NCI-H82 (cell line): ENCODE results near the gene RGS7BP.
"Not testable (repeated sequence)": the region's sequence is repeated elsewhere in the genome, so short reads cannot be mapped to it uniquely, and the experiment has no call there.

Source experiments
- DNase-seq: peaks from one replicate; lab custom pipeline; 2025; lab: John Stamatoyannopoulos, UW

RGS7BP gene

DNA sequence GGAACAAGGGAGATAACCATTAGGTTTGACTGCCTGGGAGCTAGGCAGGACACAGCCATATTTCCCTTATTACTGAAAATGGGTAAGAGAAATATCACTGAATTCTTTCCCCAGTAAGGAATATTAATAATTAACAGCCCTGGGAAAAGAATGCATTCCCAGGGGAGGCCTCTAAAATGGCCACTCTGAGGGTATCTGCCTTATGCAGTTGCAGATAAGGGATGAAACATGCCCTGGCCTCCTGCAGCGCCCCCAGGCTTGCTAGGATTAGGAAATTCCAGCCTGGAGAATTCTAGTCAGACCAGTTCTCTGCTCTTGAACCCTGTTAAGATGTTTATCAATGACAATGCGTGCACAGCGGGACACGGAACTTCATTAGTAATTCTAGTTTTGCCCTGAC, 52.8 kb downstream of the RGS7BP start:
- not testable (repeated sequence) for DNase-seq

DNA sequence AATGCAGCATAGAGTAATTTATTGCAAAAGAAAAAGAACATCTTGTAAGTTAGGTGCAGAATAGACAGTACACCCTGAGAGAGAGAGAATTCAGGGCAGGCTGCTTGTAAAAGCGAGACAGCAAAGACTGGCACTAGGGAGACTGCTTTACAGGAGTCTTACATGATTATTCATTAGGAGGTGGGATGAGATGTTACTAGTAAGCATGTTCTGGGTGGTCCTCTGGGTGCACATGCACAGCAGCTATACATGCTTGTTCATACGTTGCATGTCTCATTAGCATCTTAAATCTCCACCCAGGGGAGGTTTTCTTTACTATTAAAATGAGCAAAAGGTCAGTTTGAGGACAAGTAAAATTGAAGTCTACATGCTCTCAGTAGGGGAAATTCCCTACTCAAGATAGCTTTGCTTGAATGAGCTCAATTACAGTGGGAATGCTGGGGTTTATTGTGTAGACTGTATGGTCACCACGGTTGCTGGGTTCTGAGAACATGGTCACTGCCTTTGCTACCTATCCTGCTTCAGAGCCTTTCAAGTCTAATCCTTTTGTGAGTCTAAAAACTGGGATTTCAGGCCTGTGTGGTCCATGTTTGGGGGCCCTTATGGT, 60.6 kb downstream of the RGS7BP start:
- no peak for DNase-seq

DNA sequence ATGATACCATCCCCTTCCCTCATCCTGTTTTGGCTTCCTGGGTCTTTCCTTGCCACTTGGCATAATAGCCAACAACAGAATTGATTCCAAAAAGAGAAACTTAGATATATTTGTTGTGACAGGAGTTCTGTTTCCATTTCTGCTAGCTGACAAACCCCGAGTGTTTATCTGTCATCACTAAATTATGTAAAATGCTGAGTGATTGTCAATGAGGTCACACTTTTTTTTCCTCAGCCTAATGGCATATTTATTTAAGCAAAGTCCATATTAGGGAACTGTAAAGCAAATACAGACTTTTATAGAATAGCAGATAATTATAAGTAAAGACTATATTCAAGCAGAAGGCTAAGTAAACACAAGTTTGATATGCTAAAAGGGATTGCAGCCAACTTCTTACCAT, 64.0 kb downstream of the RGS7BP start:
- no peak for DNase-seq

DNA sequence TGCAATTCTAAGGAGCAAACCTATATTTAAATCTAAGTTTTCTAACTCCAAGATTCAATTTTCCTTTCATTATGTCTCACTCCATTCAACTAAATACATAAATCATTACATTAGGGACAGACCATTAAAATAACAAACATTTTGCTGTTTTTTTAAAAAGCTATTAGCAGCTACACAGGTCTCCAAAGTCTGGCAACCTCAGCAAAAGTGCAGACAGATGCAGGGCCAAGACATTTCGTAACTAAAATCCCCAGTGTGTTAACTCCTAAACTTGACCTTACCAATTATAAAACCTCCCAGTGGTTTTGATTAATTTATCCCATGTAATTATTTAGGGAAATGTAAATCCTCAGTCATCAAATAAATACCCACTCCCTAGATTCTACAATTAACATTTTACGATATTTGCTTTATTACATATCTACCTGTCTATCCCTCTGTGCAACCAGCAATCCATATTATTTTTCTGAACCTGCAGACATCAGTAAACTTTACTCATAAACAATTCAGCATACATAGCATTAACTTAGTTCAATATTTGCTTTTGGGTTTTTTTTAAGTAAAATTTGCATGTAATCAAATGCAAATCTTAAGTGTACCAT, 64.7 kb downstream of the RGS7BP start:
- DNase-seq, result no peak

DNA sequence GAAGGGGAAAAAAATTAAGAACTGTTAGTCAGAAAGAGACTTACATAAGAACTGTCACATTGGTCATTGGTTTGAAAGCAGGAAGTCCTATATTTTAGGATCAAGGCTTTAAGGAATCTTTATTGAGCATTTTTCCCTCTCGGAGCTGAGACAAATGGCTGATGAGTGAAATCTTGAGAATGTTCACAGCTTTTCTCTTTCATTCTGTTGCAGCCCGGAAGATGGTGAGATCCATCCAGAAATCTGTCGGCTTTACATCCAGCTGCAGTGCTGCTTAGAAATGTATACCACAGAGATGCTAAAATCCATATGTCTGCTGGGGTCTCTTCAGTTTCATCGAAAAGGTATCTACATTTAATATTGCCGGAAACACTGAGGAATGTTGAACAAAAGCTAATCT, 69.7 kb downstream of the RGS7BP start:
- peak; percentile 8 for DNase-seq

DNA sequence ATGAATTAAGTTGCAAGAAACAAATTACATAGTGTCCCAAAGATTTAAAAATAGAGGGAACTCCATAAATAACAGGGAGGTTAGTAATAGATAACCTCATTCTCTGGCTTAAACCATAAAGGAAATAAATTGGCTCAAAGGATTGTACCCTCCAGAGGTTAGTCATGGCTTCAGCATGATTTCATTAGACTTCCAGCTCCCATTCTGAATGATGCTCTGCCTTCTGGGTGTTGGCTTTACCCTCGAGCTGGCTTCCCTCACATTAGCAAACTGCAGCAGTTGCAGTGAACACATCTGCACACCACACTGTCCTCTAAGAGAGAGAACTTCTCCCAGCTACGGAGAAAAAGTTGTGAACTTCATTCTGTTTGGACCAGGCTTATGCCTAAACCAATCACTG, 70.4 kb downstream of the RGS7BP start:
- DNase-seq, result peak; percentile 63

DNA sequence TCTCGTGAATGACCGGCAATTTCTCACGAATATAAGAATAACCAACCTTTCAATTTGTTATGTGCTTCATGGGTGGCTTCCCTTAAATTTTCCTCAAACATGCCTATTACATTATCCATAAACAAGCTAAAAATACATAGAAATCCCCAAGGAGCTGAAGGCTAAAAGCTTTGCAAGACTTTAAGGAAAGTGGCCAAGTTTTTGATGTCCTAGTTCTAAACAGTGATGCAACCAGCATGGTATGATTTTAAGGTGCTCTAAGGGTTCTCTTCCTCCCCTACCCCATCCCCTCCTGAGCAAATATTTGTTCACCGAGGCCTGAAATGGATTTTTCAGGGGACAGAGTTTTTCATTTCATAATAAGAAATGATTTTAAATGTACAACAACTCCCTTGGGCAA, 79.8 kb downstream of the RGS7BP start:
- DNase-seq, result no peak

DNA sequence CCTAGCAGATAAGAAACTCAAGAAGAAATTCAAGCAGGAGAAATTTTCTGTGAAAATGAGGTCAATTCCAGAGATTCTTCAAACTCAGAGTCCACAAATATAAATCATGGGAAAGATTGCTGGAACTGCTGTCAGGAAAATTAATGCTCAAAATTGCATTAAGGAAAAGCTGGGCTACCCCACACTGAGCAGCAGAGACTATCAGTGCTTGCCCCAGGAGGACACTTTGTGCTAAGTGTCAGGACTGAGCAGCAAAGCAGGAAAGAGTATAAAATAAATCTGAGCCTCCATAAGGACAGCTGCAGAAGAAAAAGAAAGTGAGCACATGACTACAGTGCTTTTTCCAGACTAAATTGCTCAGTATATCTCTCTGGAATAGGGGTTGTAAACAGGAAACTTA, 81.6 kb downstream of the RGS7BP start:
- no peak for DNase-seq

DNA sequence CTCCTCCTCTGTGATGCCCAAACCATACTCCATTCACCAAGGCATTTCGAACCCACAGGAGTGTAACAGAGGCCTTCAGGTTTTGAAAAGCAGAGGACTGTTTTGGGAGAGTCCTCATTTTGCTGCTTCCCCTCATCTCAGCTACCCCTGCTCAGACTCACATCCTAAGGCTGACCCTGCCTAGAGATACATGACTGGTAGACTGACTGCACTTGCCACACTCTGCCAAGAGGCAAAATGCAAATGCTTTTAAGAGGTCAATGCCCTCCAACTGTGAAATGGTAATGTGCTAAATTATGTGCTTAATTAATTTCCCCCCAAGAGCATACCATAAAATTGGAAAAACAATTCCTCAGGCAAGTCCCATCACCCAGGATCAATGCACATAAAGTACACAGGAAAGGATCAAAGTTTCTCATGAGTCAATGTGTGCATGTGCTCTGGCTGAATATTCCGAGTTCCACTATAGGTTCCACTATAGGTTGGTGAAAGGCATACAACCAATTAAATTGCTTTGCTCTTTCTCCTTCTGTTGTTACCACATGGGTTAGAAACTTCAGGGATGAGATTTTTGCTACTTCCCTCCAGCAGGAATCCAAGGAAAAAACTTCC, 87.0 kb downstream of the RGS7BP start:
- DNase-seq, result no peak

DNA sequence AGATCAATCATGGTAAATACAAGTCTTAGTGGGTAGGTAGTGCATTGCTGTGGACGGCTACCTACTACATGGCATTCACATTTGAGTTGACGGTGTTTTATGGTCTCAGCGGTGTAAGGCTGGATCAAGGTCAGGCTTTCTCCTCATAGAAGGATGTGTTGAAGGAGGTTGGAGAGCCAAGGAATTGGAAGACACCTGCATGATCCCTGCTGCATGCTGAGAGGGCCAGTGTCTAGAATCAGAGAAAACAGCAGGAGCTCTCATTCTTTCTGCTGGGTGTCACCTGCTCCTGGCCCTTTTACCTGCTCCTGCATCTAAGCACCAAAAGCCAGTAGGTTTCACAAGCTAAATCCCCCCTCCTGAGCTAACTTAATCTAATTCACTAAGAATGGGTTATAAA, 88.2 kb downstream of the RGS7BP start:
- no peak for DNase-seq

DNA sequence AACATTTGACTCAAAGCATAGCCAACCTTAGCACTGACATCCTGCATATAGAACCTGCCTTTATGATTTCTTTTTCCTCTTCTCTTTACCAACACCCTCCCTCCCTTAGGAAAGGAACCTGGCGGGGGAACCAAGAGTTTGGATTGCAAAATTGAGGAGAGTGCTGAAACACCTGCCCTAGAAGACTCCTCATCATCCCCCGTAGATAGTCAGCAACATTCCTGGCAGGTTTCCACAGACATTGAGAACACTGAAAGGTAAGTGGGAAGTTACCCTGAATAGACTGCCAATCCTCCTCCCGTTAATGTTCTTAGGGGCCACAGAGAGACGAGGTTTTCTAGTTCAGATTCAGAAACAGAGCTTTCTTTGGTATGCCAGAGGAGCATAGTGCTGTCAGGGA, 88.8 kb downstream of the RGS7BP start:
- DNase-seq, result no peak

DNA sequence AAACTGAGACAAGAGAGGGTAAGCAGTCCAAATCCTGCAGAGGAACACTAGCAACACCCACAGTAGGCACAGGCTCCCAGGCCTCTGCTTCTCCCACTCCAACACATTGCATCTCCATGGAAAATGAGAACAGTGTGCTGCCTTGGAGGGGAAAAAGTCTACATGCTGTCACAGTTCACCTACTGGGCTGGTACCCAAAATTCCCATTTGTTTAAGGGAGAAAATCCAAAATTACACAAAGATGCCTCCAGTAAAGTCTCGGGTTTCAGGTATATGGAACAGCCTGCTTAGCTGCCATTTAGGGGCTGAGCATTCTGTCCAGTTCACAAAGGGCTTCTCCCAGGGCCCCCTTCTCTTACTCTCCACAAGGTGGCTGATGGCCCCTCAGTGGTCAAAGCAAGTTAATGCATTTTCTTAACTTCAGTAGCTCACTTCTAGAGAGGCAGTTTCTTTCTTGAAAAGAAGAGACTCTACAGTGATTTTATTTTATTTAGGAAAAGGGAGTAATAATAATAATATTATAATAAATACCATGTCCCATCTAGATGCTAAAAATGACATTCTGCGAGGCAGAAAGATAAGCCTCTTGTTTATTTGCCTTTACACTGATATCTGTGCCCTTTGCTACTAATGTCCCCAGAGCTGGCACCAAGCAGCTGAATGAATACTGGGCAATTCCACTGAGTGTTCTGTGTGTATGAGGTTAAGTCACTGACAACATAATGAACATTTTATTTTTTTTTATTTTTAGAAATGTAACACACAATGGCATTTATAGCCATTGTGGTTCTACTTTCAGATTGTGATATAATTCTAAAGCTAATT, 89.4 kb downstream of the RGS7BP start:
- peak; percentile 48 for DNase-seq

DNA sequence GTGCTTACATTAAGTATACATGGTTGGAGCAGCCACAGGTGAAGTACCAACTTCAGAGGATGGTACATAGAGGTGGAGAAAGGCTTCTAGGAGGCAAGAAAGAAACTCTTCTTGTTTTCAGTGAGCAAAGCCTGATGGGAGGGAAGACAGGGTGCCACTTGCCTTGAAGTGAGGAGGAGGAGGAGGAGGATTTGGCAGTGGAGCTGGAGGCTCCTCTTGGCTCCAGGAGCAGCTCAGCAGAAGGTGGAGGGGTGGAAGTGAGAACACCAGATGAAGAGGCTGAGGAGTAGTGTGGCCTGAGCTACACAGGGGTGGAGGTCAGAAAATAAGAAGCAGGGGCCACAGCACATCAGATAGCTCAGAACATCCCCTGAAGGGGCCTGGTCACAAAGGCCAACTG, 93.4 kb downstream of the RGS7BP start:
- DNase-seq, result no peak

DNA sequence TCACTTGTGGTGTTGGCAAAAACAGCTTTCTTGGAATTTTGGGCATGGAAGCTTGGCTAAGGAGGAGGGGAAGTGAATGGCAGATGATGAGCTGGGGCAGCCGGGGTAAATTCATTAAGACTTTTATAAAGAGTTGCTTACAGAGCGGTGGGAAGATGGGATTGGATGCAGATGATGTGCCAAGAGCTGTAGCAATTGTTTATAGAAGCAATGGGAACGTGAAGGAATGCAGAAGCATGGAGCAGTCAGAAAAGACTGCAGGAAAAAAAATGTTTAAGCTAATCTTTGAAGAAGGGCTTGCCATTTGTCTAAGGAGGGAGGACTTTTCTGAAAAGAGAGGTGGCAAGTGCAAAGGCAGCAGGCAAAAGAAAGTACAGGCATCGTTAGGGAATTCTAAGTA, 97.9 kb downstream of the RGS7BP start:
- no peak for DNase-seq

DNA sequence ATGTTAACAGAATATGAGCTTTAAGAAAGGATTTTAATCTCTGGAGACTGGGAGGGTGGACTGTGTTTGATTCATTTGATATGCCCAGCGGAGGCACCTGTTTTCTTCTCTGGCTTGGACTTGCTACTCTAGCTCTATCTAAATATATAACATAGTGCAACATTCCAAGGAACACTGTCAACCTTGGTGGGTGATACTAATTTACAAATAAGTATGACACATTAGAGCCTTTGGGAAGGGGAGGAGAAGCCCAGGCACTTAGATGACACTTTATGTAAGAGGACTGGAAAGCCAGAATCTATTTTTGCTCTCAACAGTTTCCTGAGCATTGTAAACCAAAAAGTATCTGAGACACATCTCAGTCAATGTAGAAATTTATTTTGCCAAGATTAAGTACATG, 101.1 kb downstream of the RGS7BP start:
- no peak for DNase-seq

DNA sequence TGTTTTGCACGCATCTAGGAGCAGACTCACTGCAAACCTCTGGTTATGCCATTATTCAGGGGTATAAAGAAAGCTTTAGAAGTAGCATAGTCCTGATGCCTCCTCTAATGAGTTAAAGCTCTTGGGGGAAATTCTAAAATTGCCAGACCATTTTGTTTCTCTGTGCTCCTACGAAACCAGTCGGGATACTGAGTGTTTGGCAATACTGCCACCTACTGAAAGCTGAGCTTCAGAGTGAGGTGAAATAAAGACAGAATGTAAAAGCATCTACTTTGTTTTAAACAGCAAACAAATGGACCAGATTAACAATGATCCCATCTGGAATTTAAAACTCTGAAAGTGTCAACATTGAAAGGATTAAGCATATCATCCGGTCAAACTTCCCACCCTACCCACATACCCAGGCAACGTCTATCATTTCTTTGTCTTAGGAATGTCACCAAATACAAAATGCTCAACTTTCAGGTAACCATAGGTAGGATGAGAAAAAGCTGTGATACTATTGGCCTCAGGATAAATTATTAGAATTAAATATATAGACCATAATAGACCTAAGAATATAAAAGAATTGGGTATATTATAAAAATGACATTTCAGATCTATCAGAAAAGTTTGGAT, 106.6 kb downstream of the RGS7BP start:
- peak; percentile 76 for DNase-seq

DNA sequence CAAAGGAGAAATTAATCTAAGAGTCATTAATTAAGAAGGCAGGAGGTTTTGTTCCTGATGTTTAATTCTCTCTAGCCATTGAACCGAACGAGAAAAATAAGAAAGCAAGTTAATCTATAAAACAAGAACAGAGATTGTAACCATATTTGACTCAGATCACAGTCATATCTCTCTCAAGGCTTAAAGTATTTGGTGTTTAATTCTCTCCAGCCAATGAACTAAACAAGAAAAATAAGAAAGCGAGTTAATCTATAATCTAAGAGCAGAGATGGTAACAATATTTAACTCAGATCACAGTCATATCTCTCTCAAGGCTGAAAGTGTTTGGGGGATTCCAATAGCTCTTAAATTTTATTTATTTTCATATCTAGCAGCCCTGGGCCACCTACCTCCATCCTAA, 110.1 kb downstream of the RGS7BP start:
- DNase-seq, result no peak

DNA sequence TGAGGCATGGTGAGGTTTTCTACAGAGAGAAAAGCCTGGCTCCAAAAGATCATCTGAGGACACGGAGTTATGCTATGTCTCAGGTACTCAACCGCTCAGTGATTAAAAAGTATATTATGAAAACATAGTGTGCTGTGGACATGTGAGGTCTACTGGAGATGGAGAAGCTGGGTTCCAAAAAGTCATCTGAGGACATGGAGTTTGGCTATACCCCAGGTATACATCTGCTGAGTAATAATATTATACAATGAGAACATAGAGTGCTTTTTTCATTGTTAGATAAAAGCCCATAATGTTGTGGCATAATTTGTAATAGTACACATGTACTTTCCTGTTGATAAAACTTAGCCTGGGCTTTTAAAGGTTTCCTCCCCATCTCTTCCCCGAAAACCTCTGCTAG, 113.8 kb downstream of the RGS7BP start:
- DNase-seq, result no peak

DNA sequence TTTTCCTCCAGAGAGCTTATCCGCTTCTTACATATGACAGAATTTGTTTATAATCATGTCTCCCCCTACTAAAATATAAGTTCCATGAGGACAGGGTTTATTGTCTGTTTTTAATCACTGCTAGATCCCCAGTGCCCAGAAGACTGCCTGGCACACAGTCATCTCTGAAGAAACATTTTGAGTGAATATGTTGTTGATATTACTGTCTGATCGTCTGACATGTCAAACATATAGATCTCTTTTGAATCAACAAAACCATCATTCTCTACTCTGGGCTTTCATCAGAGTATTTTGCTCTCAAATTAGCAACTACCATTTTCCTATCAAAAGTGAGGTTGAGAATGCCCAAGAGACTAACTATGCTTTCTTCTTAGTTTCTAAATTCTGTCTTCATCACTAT, 117.2 kb downstream of the RGS7BP start:
- no peak for DNase-seq

DNA sequence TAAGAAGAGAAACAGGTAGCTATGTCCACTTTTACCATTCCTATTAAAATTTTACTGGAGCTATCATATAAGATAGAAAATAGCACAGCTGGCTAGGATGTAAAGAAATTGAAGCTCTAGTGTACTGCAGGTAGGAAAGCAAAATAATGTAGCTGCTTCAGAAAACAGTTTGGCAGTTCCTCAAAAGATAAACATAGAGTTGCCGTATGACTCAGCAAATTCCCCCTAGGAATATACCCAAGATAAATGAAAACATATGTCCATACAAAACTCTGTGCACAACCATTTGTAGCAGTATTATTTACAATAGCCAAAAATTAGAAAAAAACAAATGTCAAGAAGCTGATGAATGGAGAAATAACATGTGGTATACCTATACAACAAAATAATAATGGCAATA, 119.9 kb downstream of the RGS7BP start:
- DNase-seq, result no peak

DNA sequence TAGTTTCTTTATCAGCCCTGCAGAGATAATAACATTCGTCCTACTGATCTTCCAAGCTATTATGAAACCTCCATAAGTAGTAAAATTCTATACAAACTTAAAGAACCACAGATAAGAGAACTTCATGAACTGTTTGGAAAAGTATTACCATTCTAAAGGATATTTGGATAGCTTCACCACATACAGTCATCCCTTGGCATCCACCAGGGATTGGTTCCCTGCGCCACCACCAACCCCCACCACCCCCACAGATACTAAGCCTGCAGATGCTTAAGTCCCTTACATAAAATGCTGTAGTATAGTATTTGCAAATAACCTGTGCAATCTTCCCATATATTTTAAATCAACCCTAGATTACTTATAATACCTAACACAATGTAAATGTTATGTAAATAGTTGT, 123.1 kb downstream of the RGS7BP start:
- no peak for DNase-seq

DNA sequence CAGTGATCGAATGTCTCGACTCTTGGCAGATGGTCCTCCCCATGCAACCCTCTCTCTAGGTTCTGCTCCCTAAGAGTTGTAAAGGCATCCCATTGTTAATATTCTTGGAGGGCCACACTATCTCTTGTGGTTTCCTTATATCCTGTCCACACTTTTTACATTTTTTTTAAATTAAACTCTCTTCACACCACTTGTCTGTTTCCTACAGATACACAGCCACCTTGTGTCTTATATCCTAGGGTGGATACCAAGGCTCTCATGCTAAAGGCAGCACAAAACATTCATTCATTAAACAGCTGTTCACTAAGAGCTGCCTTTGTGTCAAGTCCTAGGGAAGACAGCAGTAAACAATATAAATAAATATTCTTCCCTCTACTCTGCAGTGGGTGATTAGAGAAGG, 124.0 kb downstream of the RGS7BP start:
- DNase-seq, result no peak

DNA sequence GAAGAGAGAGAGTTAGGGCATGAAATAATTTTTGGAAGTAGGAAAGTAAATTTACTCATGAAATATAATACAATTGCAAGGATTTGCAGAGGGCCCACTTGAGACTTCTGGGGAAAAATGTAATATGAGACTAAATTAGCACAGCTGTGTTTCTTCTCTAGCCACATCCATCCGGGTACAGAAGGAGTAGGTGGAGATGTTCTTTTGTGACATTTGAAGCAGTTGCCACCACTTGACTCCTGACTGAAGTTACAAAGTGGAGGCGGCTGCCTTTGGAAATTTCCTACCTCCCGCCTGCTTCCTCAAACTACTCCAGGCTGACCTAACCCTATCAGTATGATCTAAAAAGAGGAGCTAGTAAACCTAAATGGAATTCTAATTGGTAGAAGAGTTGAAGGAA, 126.4 kb downstream of the RGS7BP start:
- DNase-seq, result no peak
